HAP-1 (cell line): ENCODE data around the gene UNK.
"Not testable (repeated sequence)": the region's sequence is repeated elsewhere in the genome, so short reads cannot be mapped to it uniquely, and the experiment has no call there.

ENCODE experiments used
- DNase-seq, 2 experiments: peaks; one replicate each; pipeline ENCODE4 v3.0.0-alpha.2; 2016 to 2020; ENCODE audit warnings: low spot score in 2 of 2
- H3K27me3 ChIP-seq: fragments of 250-450 bp; sonication (Bioruptor Pico); 2 replicates; pipeline ENCODE4 v1.5.1; 2020; ENCODE audit warnings: low read depth, mild to moderate bottlenecking, moderate library complexity
- H3K36me3 ChIP-seq: fragments of 250-450 bp; sonication (Bioruptor Pico); replicated peaks from 2 replicates; pipeline ENCODE4 v1.5.1; 2020; ENCODE audit warnings: mild to moderate bottlenecking
- H3K4me1 ChIP-seq: fragments of 250-450 bp; sonication (Bioruptor Pico); 2 replicates; pipeline ENCODE4 v1.5.1; 2020; ENCODE audit warnings: mild to moderate bottlenecking
- H3K4me3 ChIP-seq: fragments of 250-450 bp; sonication (Bioruptor Pico); 2 replicates; pipeline ENCODE4 v1.5.1; 2020; ENCODE audit warnings: mild to moderate bottlenecking, moderate library complexity
- H3K9me3 ChIP-seq: fragments of 250-450 bp; sonication (Bioruptor Pico); 2 replicates; pipeline ENCODE4 v1.5.1; 2020; ENCODE audit warnings: mild to moderate bottlenecking, moderate library complexity
- in situ Hi-C: fragments of 300-500 bp; cut with MboI; formaldehyde crosslinking; loops from 3 replicates; pipeline ENCODE4 v1.14.3; 2020; ENCODE audit warnings: low sequenced_read_pairs, inconsistent platforms, mixed read lengths

UNK gene

DNA sequence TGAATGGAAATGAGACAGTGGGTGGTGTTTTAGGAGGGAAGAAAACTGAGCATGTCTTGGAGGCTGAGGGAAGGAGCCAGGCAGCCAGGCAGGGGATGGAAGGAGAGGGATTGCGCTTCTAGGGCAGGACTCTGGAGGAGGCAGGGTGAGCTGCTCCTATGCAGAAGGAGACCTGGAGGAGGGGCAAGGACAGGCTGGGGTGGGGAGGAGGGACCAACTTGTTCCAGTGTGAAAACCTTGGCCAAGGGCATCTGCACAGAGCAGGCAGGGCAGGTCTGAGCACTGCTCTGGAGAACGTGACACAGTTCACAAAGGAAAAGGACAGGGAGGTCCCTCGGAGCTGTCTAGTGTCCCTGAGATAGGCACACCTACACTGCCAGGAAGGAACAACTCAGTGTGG is 25.1 kb upstream of the UNK start:
- Histone ChIP-seq H3K4me3 (no peak overlapping the region), H3K4me1 (peaks cover 8% of the 10 kb centered on the region), H3K36me3 (peaks cover 2% of the 10 kb centered on the region; the same call in 1 of the 2 replicates), H3K9me3 (no peaks in the 10 kb centered on the region), H3K27me3 (no peaks in the 10 kb centered on the region)
- in situ Hi-C loops = no loop called here
- DNase-seq = no peak

DNA sequence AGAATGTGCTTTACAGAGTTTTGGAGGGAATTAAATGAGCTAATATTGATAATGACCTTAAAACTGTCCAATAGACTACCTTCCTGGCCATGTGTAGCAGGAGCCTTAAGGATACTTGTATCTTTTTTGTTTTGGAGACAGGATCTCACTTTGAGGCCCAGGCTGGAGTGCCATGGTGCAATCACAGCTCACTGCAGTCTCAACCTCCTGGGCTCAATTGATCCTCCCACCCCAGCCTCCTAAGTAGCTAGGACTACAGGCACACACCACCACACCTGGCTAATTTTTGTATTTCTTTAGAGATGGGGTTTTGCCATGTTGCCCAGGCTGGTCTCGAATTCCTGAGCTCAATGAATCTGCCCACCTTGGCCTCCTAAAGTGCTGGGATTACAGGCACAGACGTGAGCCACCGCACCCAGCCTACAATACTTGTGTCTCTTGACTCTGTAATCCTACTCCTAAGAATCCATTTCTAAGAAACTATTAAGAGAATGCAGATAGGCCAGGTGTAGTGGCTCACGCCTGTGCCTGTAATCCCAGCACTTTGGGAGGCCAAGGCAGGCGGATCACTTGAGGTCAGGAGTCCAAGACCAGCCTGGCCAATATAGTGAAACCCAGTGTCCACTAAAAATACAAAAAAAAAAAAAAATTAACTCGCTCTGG is 24.5 kb upstream of the UNK start:
- in situ Hi-C loops, H3K4me1 ChIP-seq, DNase-seq, H3K27me3 ChIP-seq, H3K36me3 ChIP-seq, H3K9me3 ChIP-seq, H3K4me3 ChIP-seq: not testable (repeated sequence)

DNA sequence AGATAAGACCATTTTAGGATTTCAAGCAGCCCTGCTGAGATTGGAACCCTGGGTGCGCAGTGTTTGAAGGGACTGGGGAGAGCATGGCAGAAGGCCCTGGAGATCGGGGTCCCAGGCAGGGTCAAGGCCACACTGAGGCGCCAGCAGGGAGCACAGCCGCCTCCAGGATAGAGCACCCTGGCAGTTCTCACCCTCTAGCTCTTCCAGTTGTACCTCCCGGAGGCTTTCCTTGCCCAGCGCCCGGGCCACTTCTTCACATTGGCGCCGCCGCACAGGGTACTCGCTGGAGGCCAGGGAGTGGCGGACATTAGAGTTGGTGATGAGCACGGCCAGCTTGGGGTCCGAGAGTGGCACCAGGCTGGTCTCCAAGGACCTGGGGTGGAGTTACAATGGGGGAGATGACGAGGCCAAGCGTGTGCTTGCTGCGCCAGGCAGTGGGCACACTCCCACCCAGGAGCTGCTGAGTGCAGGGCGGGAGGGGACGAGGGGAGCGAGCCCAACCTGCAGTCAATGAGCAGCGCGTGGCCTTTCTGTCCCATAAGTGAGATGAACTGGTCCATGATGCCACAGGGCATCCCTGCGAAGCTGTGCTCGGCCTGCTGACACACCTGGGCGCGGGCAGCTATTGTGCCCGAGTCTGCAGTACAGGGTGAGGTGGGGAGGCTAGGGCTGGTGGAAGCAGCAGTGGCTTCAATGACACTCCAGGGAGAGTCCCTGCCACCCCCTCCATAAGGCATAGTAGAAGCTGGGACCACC is 21.9 kb upstream of the UNK start:
- H3K4me3 ChIP-seq = no peak overlapping the region
- no peaks in the 10 kb centered on the region for H3K9me3 ChIP-seq
- DNase-seq = no peak
- H3K36me3 ChIP-seq = peaks cover 2% of the 10 kb centered on the region; the same call in 1 of the 2 replicates
- peaks cover 8% of the 10 kb centered on the region for H3K4me1 ChIP-seq
- in situ Hi-C loops = no loop called here
- H3K27me3 ChIP-seq = no peaks in the 10 kb centered on the region

DNA sequence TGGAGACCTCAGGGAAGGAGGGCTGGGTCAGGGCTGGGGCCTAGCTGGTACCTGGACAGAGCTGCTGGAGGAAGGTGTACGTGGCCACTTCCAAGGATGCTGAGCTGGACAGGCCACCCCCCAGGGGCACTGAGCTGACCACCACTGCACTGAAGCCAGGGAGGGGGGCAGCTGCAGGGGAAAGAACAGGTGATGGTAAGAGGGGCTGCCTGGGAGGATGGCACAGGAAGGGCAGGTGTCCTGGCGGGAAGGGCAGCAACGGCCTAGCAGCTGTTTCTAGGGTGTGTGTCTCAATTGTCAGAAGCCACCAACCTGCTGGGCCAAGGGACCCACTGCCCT is 21.4 kb upstream of the UNK start:
- in situ Hi-C loops = no loop called here
- Histone ChIP-seq H3K36me3 (peaks cover 2% of the 10 kb centered on the region; the same call in 1 of the 2 replicates), H3K27me3 (no peaks in the 10 kb centered on the region), H3K4me1 (peaks cover 8% of the 10 kb centered on the region), H3K9me3 (no peaks in the 10 kb centered on the region), H3K4me3 (no peak overlapping the region)
- DNase-seq = no peak

- in situ Hi-C loops = no loop called here
- H3K9me3 ChIP-seq = no peaks in the 10 kb centered on the region
- no peaks in the 10 kb centered on the region for H3K27me3 ChIP-seq
- peaks cover 8% of the 10 kb centered on the region for H3K4me1 ChIP-seq
- H3K36me3 ChIP-seq = peaks cover 2% of the 10 kb centered on the region; the same call in 1 of the 2 replicates
- DNase-seq = peak in 1 of 2 experiments; percentile 12
- peak overlapping the region; percentile 58 for H3K4me3 ChIP-seq
Measured at GRCh38 chr17:75763613-75764416, 20.8 kb upstream of the UNK start.

GRCh38 chr17:75764417-75764710 is 20.2 kb upstream of the UNK start:
- DNase-seq = no peak
- in situ Hi-C loops = no loop called here
- H3K4me3 ChIP-seq = peak overlapping the region; percentile 58
- no peaks in the 10 kb centered on the region for H3K9me3 ChIP-seq
- H3K27me3 ChIP-seq = no peaks in the 10 kb centered on the region
- peaks cover 8% of the 10 kb centered on the region for H3K4me1 ChIP-seq
- H3K36me3 ChIP-seq = peaks cover 2% of the 10 kb centered on the region; the same call in 1 of the 2 replicates

DNA sequence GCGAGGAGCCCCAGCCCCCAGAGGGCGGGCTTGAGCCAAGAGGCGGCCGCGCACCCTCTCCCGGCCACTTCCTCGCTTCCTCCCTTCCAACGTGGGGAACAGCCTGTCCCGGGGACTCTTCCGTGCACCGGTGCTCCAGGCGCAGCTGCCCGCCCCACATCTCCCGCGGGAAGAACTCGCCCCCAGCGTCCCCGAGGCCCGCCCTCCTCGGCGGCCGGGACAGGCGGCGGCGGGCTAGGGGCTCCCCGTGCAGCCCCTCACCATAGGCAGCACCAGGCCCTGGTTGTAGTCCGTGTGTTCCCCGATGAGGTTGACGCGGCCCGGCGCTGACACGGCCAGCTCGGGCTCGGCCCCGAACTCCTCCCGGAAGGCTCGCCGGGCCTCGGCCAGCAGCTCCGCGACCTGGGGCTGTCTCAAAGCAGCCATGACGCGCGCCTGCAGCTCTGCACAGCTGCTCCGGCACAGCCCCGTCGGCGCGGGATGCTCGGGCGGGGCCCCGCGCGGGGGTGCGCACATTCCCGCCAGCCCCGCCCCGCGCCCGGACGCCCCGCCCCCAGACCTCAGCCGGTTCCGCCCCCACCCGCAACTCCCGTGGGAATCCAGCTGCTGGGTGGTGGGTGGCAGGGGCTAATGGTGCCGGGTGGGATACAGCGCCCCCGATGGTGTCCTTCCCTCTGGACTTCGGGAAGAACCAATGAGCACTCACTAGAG is 19.7 kb upstream of the UNK start, which contains the start of gene GALK1:
GALK1 (minus strand) TSS at position 482 of the 711 bp plus-strand sequence; CDS start at position 426, 56 bp downstream.
- Histone ChIP-seq H3K4me1 (peaks cover 8% of the 10 kb centered on the region), H3K9me3 (no peaks in the 10 kb centered on the region), H3K27me3 (no peaks in the 10 kb centered on the region), H3K4me3 (peak within 1 kb of the TSS; percentile 58), H3K36me3 (peaks cover 2% of the 10 kb centered on the region; the same call in 1 of the 2 replicates)
- in situ Hi-C loops = no loop called here
- peak in 1 of 2 experiments; percentile 85 for DNase-seq

DNA sequence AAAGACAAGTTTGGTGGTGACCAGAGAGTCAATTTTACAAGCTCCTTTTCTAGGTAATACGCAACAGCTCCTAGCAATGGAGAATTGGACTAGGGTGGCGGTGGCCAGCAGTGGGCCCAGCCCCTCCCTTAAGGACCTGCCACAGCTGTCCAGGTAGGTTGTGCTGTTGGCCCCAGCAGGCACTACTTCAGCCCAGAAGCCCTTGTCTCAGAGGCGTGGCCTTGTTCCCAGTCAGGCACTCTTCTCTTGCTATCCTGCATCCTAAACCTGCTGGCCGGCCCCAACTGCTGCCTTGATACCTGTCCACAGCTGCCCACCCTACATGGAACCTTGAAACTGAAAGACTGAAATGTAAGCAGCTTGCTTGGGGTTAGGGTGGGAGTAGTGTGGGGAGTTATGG is 18.6 kb upstream of the UNK start:
- Histone ChIP-seq H3K9me3 (no peaks in the 10 kb centered on the region), H3K4me1 (peaks cover 8% of the 10 kb centered on the region), H3K4me3 (no peak overlapping the region), H3K36me3 (peaks cover 2% of the 10 kb centered on the region; the same call in 1 of the 2 replicates), H3K27me3 (no peaks in the 10 kb centered on the region)
- in situ Hi-C loops = no loop called here
- DNase-seq = no peak

DNA sequence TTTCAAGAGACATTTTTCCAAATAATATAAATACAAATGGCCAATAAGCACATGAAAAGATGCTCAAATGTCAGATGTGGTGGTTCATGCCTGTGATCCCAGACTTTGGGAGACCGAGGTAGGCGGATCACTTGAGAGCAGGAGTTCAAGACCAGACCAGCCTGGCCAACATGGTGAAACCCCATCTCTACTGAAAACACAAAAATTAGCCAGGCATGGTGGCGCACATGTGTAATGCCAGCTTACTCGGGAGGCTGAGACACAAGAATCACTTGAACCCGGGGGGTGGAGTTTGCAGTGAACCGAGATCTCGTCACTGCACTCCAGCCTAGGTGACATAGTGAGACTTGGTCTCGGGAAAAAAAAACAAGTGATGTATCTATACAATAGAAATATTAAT is 16.7 kb upstream of the UNK start:
- in situ Hi-C loops = no loop called here
- Histone ChIP-seq H3K9me3 (no peaks in the 10 kb centered on the region), H3K27me3 (no peaks in the 10 kb centered on the region), H3K4me1 (peaks cover 8% of the 10 kb centered on the region), H3K4me3 (no peak overlapping the region), H3K36me3 (peaks cover 2% of the 10 kb centered on the region; the same call in 1 of the 2 replicates)
- DNase-seq = no peak

- no peak for DNase-seq
- no peaks in the 10 kb centered on the region for H3K27me3 ChIP-seq
- H3K4me3 ChIP-seq = no peak overlapping the region
- in situ Hi-C loops = no loop called here
- no peaks in the 10 kb centered on the region; the same call in 1 of the 2 replicates for H3K4me1 ChIP-seq
- H3K9me3 ChIP-seq = no peaks in the 10 kb centered on the region
- no peaks in the 10 kb centered on the region; the same call in 1 of the 2 replicates for H3K36me3 ChIP-seq
Measured at GRCh38 chr17:75769536-75769935, 15.1 kb upstream of the UNK start.

- H3K27me3 ChIP-seq = no peaks in the 10 kb centered on the region
- H3K36me3 ChIP-seq = peaks cover 8% of the 10 kb centered on the region
- no peak overlapping the region for H3K4me3 ChIP-seq
- H3K9me3 ChIP-seq = no peaks in the 10 kb centered on the region
- no peaks in the 10 kb centered on the region for H3K4me1 ChIP-seq
- DNase-seq = no peak
- in situ Hi-C loops = no loop called here
Measured at GRCh38 chr17:75771334-75772281, 13.0 kb upstream of the UNK start.

GRCh38 chr17:75773121-75773807 is 11.3 kb upstream of the UNK start:
- Histone ChIP-seq H3K36me3 (peaks cover 25% of the 10 kb centered on the region), H3K4me1 (peaks cover 8% of the 10 kb centered on the region; the same call in 1 of the 2 replicates), H3K27me3 (no peaks in the 10 kb centered on the region), H3K4me3 (no peak overlapping the region), H3K9me3 (no peaks in the 10 kb centered on the region)
- in situ Hi-C loops = no loop called here
- DNase-seq = no peak
